HCT116 (cell line): ENCODE data around the gene FLRT1.

Source experiments
- CEBPB ChIP-seq: IDR thresholded peaks from 2 replicates; pipeline ENCODE4 v1.6.1; 2012; ENCODE audit warnings: low read depth
- CTCF ChIP-seq, 3 experiments: fragments of 200-600 bp in 1 of 3; sonication (generic) in 1 of 3; IDR thresholded peaks in 2 of 3; conservative IDR thresholded peaks in 1 of 3; 2 replicates each; pipeline ENCODE4 v1.5.1; 2012 to 2017; ENCODE audit warnings: low read depth in 2 of 3, low read length in 2 of 3, antibody characterized with exemption in 1 of 3, borderline replicate concordance in 1 of 3, control low read depth in 1 of 3, mild to moderate bottlenecking in 1 of 3, mixed read lengths in 1 of 3, mixed run types in 1 of 3, moderate library complexity in 1 of 3; ENCODE audit not compliant: insufficient read depth in 1 of 3
- EZH2 ChIP-seq: fragments of 200-600 bp; sonication (generic); IDR thresholded peaks from 2 replicates; pipeline ENCODE4 v1.6.1; 2017; ENCODE audit warnings: antibody characterized with exemption, mixed run types
- EZH2phosphoT487 ChIP-seq: fragments of 200-600 bp; IDR thresholded peaks from 2 replicates; pipeline ENCODE4 v1.6.1; 2018; ENCODE audit warnings: antibody characterized with exemption, borderline replicate concordance
- JUND ChIP-seq: IDR thresholded peaks from 2 replicates; pipeline ENCODE4 v1.6.1; 2012
- POLR2A ChIP-seq: IDR thresholded peaks from 2 replicates; pipeline ENCODE4 v1.7.0; 2011; ENCODE audit warnings: borderline replicate concordance; ENCODE audit not compliant: insufficient read depth, insufficient read length; ENCODE audit errors: extremely low read depth
- ZFX ChIP-seq: fragments of 450-650 bp; IDR thresholded peaks from 2 replicates; pipeline ENCODE4 v1.6.1; 2017
- ZNF274 ChIP-seq: fragments of 200-500 bp; sonication (Bioruptor generic); IDR thresholded peaks from 2 replicates; pipeline ENCODE4 v1.6.1; 2014; ENCODE audit warnings: mild to moderate bottlenecking, low read depth, low read length, inconsistent platforms

DNA sequence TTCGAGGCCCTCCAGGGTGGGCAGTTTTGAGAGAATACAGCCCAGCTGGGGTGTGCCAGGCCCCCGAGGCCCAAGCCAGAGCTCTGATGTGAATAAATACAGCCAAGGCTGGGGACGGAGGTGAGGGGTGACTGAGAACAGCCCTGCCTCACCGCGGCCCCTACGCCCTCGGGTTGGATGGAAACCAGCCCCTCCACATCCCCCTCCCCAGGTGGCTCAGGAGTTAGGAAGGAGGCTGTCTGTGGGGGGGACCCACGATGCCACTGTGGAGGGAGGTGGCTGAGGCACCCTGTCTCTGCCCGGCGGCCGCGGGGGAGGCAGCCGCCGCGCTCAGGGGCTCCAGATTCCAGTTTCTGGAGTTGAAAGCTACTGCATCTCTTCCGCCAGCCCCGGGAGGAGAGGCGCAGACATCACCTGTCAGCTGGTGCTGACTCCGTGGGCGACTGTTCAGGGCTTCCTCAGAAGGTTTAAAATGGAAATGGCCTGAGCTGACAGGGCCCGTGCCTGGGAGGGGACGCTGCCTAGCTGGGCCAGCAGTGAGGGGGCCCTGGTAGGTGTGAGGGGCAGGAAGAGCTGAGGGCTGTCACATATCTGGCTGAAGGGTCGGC, 1.4 kb downstream of the FLRT1 start:
- TF ChIP-seq EZH2phosphoT487 = no peak
- TF ChIP-seq EZH2 = no peak
- no peak for TF ChIP-seq CTCF (IDR thresholded peaks at IDR 0.05 in 2 of 3, conservative IDR thresholded peaks at IDR 0.05 in 1 of 3; ENCODE audit: borderline replicate concordance in 1 of 3, insufficient read depth in 1 of 3, low read depth in 2 of 3, low read length in 2 of 3)
- TF ChIP-seq CEBPB = no peak
- TF ChIP-seq ZNF274 = no peak
- no peak for TF ChIP-seq JUND
- TF ChIP-seq POLR2A = no peak
- no peak for TF ChIP-seq ZFX
